ENCODE data around the gene RFK. TPM values are rescaled to one million over a fixed set of nuclear protein-coding genes. Genes with fewer than 3 reads are reported as not detected.
A peak's percentile ranks its signal among the peaks of the same experiment; 100 is the strongest.

RFK gene
- total and polyA plus RNA-seq, 9 of the 15 experiments (the other 6 are each of a cell fraction or from before 2014, with no cell fraction given): 3.8 to 51.1 (median 14.8) TPM

- TF ChIP-seq MBD1 (CRISPR knock-in tag; IDR thresholded peaks at IDR 0.05) (no peak), ZNF444 (CRISPR knock-in tag; IDR thresholded peaks at IDR 0.05) (no peak), ZNF584 (CRISPR knock-in tag; IDR thresholded peaks at IDR 0.05; ENCODE audit: low read depth) (no peak), MEF2D (tag; conservative IDR thresholded peaks at IDR 0.05; ENCODE audit: low read depth) (peak; percentile 84), HINFP (tag; conservative IDR thresholded peaks at IDR 0.05; ENCODE audit: low read depth) (peak; percentile 87), PBX2 (CRISPR knock-in tag; IDR thresholded peaks at IDR 0.05; ENCODE audit: low read depth) (no peak), PBX2 (tag; conservative IDR thresholded peaks at IDR 0.05; ENCODE audit: low read depth) (0 out of 2 replicates have a peak, but pooled peaks have one; percentile 33), SMARCB1 (IDR thresholded peaks at IDR 0.05; ENCODE audit: insufficient read length, low read depth) (no peak), FOSL1 (tag; conservative IDR thresholded peaks at IDR 0.05) (peak; percentile 32; the same call in 1 of the 2 replicates), MAFG (tag; conservative IDR thresholded peaks at IDR 0.05) (peak; percentile 75), DPF2 (IDR thresholded peaks at IDR 0.05) (0 out of 2 replicates have a peak, but pooled peaks have one; percentile 18), ZNF511 (CRISPR knock-in tag; IDR thresholded peaks at IDR 0.05) (no peak), SRSF1 (IDR thresholded peaks at IDR 0.05; ENCODE audit: low read depth, low read length) (no peak), TEAD2 (tag; IDR thresholded peaks at IDR 0.05) (peak; percentile 75), CREB3 (tag; conservative IDR thresholded peaks at IDR 0.05; ENCODE audit: low read depth) (peak; percentile 93), PYGO2 (tag; IDR thresholded peaks at IDR 0.05) (peak; percentile 67), CAMTA2 (CRISPR knock-in tag; conservative IDR thresholded peaks at IDR 0.05) (no peak), DDX20 (tag; IDR thresholded peaks at IDR 0.05; ENCODE audit: low read depth) (peak; percentile 87)
Measured at GRCh38 chr9:76425677-76426453, 31.6 kb upstream of the RFK start (continued).
